ENCODE data around the gene TTC23L.
A peak's percentile ranks its signal among the peaks of the same experiment; 100 is the strongest.

The TTC23L gene

GRCh38 chr5:34892414-34892813 is 53.5 kb downstream of the TTC23L start:
- Histone ChIP-seq H3K27me3 (ENCODE audit: control insufficient read depth, insufficient read depth, low read length) (no peaks in the 10 kb centered on the region), H3K27ac (ENCODE audit: low read depth, low read length) (no peak overlapping the region), H3K36me3 (ENCODE audit: control insufficient read depth, insufficient read depth, low read length) (no peaks in the 10 kb centered on the region), H3K4me1 (ENCODE audit: control insufficient read depth, insufficient read depth, low read length) (no peaks in the 10 kb centered on the region), H3K4me3 (ENCODE audit: low read length) (no peak overlapping the region), H3K9ac (ENCODE audit: low read length) (no peak overlapping the region)

- no peak overlapping the region for H3K9ac ChIP-seq (ENCODE audit: low read length)
- H3K27me3 ChIP-seq (ENCODE audit: control insufficient read depth, insufficient read depth, low read length), result no peaks in the 10 kb centered on the region
- H3K27ac ChIP-seq (ENCODE audit: low read depth, low read length), result no peak overlapping the region
- H3K4me1 ChIP-seq (ENCODE audit: control insufficient read depth, insufficient read depth, low read length), result peaks cover 4% of the 10 kb centered on the region
- no peaks in the 10 kb centered on the region for H3K36me3 ChIP-seq (ENCODE audit: control insufficient read depth, insufficient read depth, low read length)
- no peak overlapping the region for H3K4me3 ChIP-seq (ENCODE audit: low read length)
These were observed 55.8 kb downstream of the TTC23L start for GRCh38 chr5:34894716-34895115.

- no peaks in the 10 kb centered on the region for H3K36me3 ChIP-seq (ENCODE audit: control insufficient read depth, insufficient read depth, low read length)
- H3K4me3 ChIP-seq (ENCODE audit: low read length), result no peak overlapping the region
- no peaks in the 10 kb centered on the region for H3K27me3 ChIP-seq (ENCODE audit: control insufficient read depth, insufficient read depth, low read length)
- H3K27ac ChIP-seq (ENCODE audit: low read depth, low read length), result no peak overlapping the region
- H3K4me1 ChIP-seq (ENCODE audit: control insufficient read depth, insufficient read depth, low read length), result peaks cover 4% of the 10 kb centered on the region
- H3K9ac ChIP-seq (ENCODE audit: low read length), result no peak overlapping the region
These were observed 56.9 kb downstream of the TTC23L start for GRCh38 chr5:34895641-34896419.

- no peak overlapping the region for H3K9ac ChIP-seq (ENCODE audit: low read length)
- no peak overlapping the region for H3K27ac ChIP-seq (ENCODE audit: low read depth, low read length)
- peaks cover 4% of the 10 kb centered on the region for H3K4me1 ChIP-seq (ENCODE audit: control insufficient read depth, insufficient read depth, low read length)
- no peaks in the 10 kb centered on the region for H3K27me3 ChIP-seq (ENCODE audit: control insufficient read depth, insufficient read depth, low read length)
- H3K4me3 ChIP-seq (ENCODE audit: low read length), result no peak overlapping the region
- no peaks in the 10 kb centered on the region for H3K36me3 ChIP-seq (ENCODE audit: control insufficient read depth, insufficient read depth, low read length)
These were observed 58.7 kb downstream of the TTC23L start for GRCh38 chr5:34897646-34898045.

- no peaks in the 10 kb centered on the region for H3K27me3 ChIP-seq (ENCODE audit: control insufficient read depth, insufficient read depth, low read length)
- peaks cover 4% of the 10 kb centered on the region for H3K4me1 ChIP-seq (ENCODE audit: control insufficient read depth, insufficient read depth, low read length)
- H3K4me3 ChIP-seq (ENCODE audit: low read length), result no peak overlapping the region
- no peaks in the 10 kb centered on the region for H3K36me3 ChIP-seq (ENCODE audit: control insufficient read depth, insufficient read depth, low read length)
- H3K9ac ChIP-seq (ENCODE audit: low read length), result no peak overlapping the region
- no peak overlapping the region for H3K27ac ChIP-seq (ENCODE audit: low read depth, low read length)
These were observed 59.4 kb downstream of the TTC23L start for GRCh38 chr5:34898258-34898895.

GRCh38 chr5:34899066-34899465 is 60.1 kb downstream of the TTC23L start:
- Histone ChIP-seq H3K27ac (ENCODE audit: low read depth, low read length) (no peak overlapping the region), H3K36me3 (ENCODE audit: control insufficient read depth, insufficient read depth, low read length) (no peaks in the 10 kb centered on the region), H3K4me3 (ENCODE audit: low read length) (no peak overlapping the region), H3K4me1 (ENCODE audit: control insufficient read depth, insufficient read depth, low read length) (peaks cover 4% of the 10 kb centered on the region), H3K27me3 (ENCODE audit: control insufficient read depth, insufficient read depth, low read length) (no peaks in the 10 kb centered on the region), H3K9ac (ENCODE audit: low read length) (no peak overlapping the region)

DNA sequence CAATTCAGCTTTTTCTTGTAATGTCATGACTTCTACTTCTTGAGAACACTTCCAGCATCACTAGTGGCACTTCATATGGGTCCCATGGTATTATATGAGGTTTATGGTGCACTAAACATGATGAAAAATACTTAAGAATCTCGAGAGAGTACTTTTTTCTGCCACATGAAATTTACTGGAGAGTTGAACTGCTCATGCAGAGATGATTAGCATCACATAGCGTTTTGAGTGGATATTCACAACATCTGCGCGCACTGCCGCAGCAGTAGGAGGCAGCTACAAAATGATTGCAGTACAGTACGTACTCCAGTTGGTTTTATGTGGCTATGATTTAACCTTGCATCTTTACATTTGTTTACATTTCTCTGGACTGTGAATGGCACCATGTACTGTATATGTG is 61.7 kb downstream of the TTC23L start:
- Histone ChIP-seq H3K27me3 (ENCODE audit: control insufficient read depth, insufficient read depth, low read length) (no peaks in the 10 kb centered on the region), H3K4me1 (ENCODE audit: control insufficient read depth, insufficient read depth, low read length) (peaks cover 4% of the 10 kb centered on the region), H3K4me3 (ENCODE audit: low read length) (no peak overlapping the region), H3K9ac (ENCODE audit: low read length) (no peak overlapping the region), H3K27ac (ENCODE audit: low read depth, low read length) (no peak overlapping the region), H3K36me3 (ENCODE audit: control insufficient read depth, insufficient read depth, low read length) (no peaks in the 10 kb centered on the region)

DNA sequence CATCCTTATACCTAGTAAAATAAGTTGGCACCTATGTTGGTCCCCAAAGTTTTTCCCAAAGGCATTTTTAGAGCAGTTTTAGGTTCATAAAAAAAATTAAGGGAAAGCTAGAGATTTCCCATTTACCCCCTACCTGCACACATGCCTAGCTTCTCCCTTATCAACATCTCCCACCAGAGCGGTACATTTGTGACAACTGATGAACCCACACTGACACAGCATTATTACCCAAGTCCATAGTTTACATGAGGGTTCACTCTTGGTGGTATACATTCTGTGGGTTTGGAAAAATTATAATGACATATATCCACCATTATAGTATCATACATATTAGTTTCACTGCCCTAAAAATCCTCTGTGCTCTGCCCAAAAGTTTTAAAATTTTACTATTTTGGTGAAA is 64.3 kb downstream of the TTC23L start:
- no peaks in the 10 kb centered on the region for H3K36me3 ChIP-seq (ENCODE audit: control insufficient read depth, insufficient read depth, low read length)
- no peak overlapping the region for H3K9ac ChIP-seq (ENCODE audit: low read length)
- no peaks in the 10 kb centered on the region for H3K27me3 ChIP-seq (ENCODE audit: control insufficient read depth, insufficient read depth, low read length)
- no peaks in the 10 kb centered on the region for H3K4me1 ChIP-seq (ENCODE audit: control insufficient read depth, insufficient read depth, low read length)
- H3K4me3 ChIP-seq (ENCODE audit: low read length), result no peak overlapping the region
- no peak overlapping the region for H3K27ac ChIP-seq (ENCODE audit: low read depth, low read length)

GRCh38 chr5:34905564-34905963 is 66.6 kb downstream of the TTC23L start:
- H3K36me3 ChIP-seq (ENCODE audit: control insufficient read depth, insufficient read depth, low read length), result peaks cover 2% of the 10 kb centered on the region
- no peak overlapping the region for H3K9ac ChIP-seq (ENCODE audit: low read length)

DNA sequence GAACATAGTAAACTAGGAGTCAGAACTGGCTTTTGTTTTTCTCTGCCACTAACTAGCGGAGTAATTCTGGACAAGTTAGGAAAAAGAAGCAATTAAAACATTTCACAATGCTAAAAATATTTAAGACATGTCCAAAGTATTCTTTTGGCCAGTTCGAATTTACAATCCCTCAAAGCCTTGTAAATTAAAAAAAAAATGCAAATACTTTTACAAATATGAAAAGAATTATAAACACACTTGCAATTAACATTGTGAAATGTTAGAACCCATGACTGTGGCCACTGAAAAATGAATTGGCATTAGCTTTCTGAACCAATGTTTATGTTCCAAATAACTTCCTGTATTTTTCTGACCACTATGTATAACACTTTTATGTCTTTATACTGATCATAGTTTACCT is 74.1 kb downstream of the TTC23L start:
- no peaks in the 10 kb centered on the region for H3K27me3 ChIP-seq (ENCODE audit: control insufficient read depth, insufficient read depth, low read length)
- peaks cover 15% of the 10 kb centered on the region for H3K4me1 ChIP-seq (ENCODE audit: control insufficient read depth, insufficient read depth, low read length)
- H3K9ac ChIP-seq (ENCODE audit: low read length), result no peak overlapping the region
- peaks cover 11% of the 10 kb centered on the region for H3K36me3 ChIP-seq (ENCODE audit: control insufficient read depth, insufficient read depth, low read length)
- no peak overlapping the region for H3K4me3 ChIP-seq (ENCODE audit: low read length)
- no peak overlapping the region for H3K27ac ChIP-seq (ENCODE audit: low read depth, low read length)

More at GRCh38 chr5:34905564-34905963, 66.6 kb downstream of the TTC23L start:
- no peak overlapping the region for H3K27ac ChIP-seq (ENCODE audit: low read depth, low read length)
- H3K4me1 ChIP-seq (ENCODE audit: control insufficient read depth, insufficient read depth, low read length), result no peaks in the 10 kb centered on the region
- no peak overlapping the region for H3K4me3 ChIP-seq (ENCODE audit: low read length)
- no peaks in the 10 kb centered on the region for H3K27me3 ChIP-seq (ENCODE audit: control insufficient read depth, insufficient read depth, low read length)

DNA sequence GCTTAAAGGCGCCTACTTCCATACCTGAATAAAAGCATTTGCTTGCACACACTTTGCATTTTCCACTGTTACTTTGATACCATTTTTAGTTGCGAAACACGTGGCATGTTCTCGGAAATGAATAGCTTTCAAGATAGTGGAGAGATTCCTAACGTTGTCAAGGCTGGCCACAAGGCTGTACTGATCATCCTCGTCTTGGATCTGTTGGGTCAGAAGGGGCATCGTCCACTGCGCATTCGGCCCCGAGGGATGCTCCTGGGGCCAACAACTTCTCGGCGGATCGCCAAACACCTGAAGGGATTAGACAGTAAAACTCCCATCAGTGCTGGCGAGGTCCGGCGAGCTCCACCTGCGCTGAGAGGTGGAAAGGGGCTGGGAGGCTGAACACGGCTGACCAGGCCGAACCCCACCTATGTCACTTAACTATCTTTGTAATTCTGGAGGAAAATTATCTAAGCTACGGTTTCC is 75.7 kb downstream of the TTC23L start:
- Histone ChIP-seq H3K4me3 (ENCODE audit: low read length) (peak overlapping the region; percentile 99), H3K36me3 (ENCODE audit: control insufficient read depth, insufficient read depth, low read length) (peaks cover 9% of the 10 kb centered on the region), H3K9ac (ENCODE audit: low read length) (peak overlapping the region; percentile 59), H3K4me1 (ENCODE audit: control insufficient read depth, insufficient read depth, low read length) (peaks cover 15% of the 10 kb centered on the region), H3K27me3 (ENCODE audit: control insufficient read depth, insufficient read depth, low read length) (no peaks in the 10 kb centered on the region), H3K27ac (ENCODE audit: low read depth, low read length) (peak overlapping the region; percentile 68)

DNA sequence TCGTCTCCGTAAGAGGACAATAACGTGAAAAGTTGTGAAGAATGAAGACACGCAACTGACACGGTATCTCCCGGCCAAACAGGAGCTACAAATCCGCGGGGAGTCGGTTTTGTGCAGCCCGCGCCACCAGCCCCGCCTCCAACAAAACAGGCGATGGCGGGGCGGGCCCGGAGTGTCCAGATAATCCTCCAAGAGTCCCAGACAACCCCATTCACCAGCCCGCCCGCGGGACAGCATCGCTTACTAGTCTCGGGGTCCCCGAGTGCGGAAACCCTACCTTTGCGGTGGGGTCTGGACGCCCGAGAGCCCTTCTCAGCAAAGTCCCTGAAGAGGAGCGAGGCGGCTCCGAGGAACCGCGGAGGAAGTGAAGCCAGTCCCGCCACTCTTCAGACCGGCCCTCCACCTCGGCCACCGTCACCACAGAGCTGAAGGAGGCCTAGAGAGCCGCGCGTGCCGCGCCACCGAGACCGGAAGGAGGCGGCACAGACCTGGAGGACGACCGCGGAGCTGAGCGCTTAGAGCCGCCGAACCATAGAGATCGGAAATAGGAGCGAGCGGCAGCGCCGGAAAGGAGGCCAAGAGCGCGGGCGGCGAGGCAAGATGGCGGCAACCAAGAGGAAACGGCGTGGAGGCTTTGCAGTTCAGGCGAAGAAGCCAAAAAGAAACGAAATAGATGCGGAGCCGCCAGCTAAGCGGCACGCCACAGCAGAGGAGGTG is 76.3 kb downstream of the TTC23L start, which contains the start of the genes BRIX1 and RAD1:
Gene BRIX1, plus strand, starts transcription at position 573 of the 717 bp plus-strand sequence. Its CDS starts 28 bp downstream, at position 601.
Gene RAD1, minus strand, starts transcription at position 366 of the 717 bp plus-strand sequence. CDS start 612 bp downstream, outside the sequence.
- Histone ChIP-seq H3K36me3 (ENCODE audit: control insufficient read depth, insufficient read depth, low read length) (peaks cover 9% of the 10 kb centered on the region), H3K4me1 (ENCODE audit: control insufficient read depth, insufficient read depth, low read length) (peaks cover 15% of the 10 kb centered on the region), H3K27ac (ENCODE audit: low read depth, low read length) (peak within 1 kb of the TSS; percentile 68), H3K9ac (ENCODE audit: low read length) (peak within 1 kb of the TSS; percentile 84), H3K27me3 (ENCODE audit: control insufficient read depth, insufficient read depth, low read length) (no peaks in the 10 kb centered on the region), H3K4me3 (ENCODE audit: low read length) (peak within 1 kb of the TSS; percentile 99)

Data from rectal smooth muscle tissue (tissue), 1 donor.